ENCODE data around the gene UPK2.
"Not testable (repeated sequence)": the region's sequence is repeated elsewhere in the genome, so short reads cannot be mapped to it uniquely, and the experiment has no call there.

UPK2 gene

GRCh38 chr11:118939404-118939915 lies 16.6 kb upstream of the UPK2 start:
- no peak for TF ChIP-seq CTCF (IDR thresholded peaks at IDR 0.05; ENCODE audit: insufficient read depth, low read depth, low read length, missing control alignments)
- DNase-seq (ENCODE audit: low read depth): no peak
- no peak overlapping the region for H3K4me3 ChIP-seq (ENCODE audit: low read depth, low read length)

GRCh38 chr11:118939953-118940598 lies 16.0 kb upstream of the UPK2 start:
- TF ChIP-seq CTCF (IDR thresholded peaks at IDR 0.05; ENCODE audit: insufficient read depth, low read depth, low read length, missing control alignments): no peak
- DNase-seq (ENCODE audit: low read depth): peak; percentile 68
- no peak overlapping the region for H3K4me3 ChIP-seq (ENCODE audit: low read depth, low read length)

- no peak for DNase-seq (ENCODE audit: low read depth)
Measured at GRCh38 chr11:118947091-118947490, 9.0 kb upstream of the UPK2 start.

GRCh38 chr11:118948000-118948399 lies 8.1 kb upstream of the UPK2 start:
- no peak for TF ChIP-seq CTCF (IDR thresholded peaks at IDR 0.05; ENCODE audit: insufficient read depth, low read depth, low read length, missing control alignments)
- H3K4me3 ChIP-seq (ENCODE audit: low read depth, low read length): no peak overlapping the region
- no peak for DNase-seq (ENCODE audit: low read depth)

More at GRCh38 chr11:118947091-118947490, 9.0 kb upstream of the UPK2 start:
- no peak for TF ChIP-seq CTCF (IDR thresholded peaks at IDR 0.05; ENCODE audit: insufficient read depth, low read depth, low read length, missing control alignments)
- no peak overlapping the region for H3K4me3 ChIP-seq (ENCODE audit: low read depth, low read length)

GRCh38 chr11:118953265-118953664 lies 2.8 kb upstream of the UPK2 start:
- H3K4me3 ChIP-seq (ENCODE audit: low read depth, low read length): no peak overlapping the region
- TF ChIP-seq CTCF (IDR thresholded peaks at IDR 0.05; ENCODE audit: insufficient read depth, low read depth, low read length, missing control alignments): no peak
- DNase-seq (ENCODE audit: low read depth): peak; percentile 68

GRCh38 chr11:118953976-118954375 lies 2.1 kb upstream of the UPK2 start:
- not testable (repeated sequence) for DNase-seq (ENCODE audit: low read depth); H3K4me3 ChIP-seq (ENCODE audit: low read depth, low read length)

- no peak overlapping the region for H3K4me3 ChIP-seq (ENCODE audit: low read depth, low read length)
- DNase-seq (ENCODE audit: low read depth): no peak
- TF ChIP-seq CTCF (IDR thresholded peaks at IDR 0.05; ENCODE audit: insufficient read depth, low read depth, low read length, missing control alignments): no peak
Measured at GRCh38 chr11:118956847-118957469, 860 bp downstream of the UPK2 start.

All from GM12865 (cell line).